ENCODE data around the gene PLEKHN1.

- TF ChIP-seq CTCF (conservative IDR thresholded peaks at IDR 0.05; ENCODE audit: low read length) (no peak), EZH2phosphoT487 (IDR thresholded peaks at IDR 0.05; ENCODE audit: borderline replicate concordance, low read depth, low read length) (no peak)
Observed at GRCh38 chr1:1000357-1001056, 34.2 kb downstream of the PLEKHN1 start.
